Measurements from ENCODE around the gene TADA2A.
"Not testable (repeated sequence)": the region's sequence is repeated elsewhere in the genome, so short reads cannot be mapped to it uniquely, and the experiment has no call there.

TADA2A gene

DNA sequence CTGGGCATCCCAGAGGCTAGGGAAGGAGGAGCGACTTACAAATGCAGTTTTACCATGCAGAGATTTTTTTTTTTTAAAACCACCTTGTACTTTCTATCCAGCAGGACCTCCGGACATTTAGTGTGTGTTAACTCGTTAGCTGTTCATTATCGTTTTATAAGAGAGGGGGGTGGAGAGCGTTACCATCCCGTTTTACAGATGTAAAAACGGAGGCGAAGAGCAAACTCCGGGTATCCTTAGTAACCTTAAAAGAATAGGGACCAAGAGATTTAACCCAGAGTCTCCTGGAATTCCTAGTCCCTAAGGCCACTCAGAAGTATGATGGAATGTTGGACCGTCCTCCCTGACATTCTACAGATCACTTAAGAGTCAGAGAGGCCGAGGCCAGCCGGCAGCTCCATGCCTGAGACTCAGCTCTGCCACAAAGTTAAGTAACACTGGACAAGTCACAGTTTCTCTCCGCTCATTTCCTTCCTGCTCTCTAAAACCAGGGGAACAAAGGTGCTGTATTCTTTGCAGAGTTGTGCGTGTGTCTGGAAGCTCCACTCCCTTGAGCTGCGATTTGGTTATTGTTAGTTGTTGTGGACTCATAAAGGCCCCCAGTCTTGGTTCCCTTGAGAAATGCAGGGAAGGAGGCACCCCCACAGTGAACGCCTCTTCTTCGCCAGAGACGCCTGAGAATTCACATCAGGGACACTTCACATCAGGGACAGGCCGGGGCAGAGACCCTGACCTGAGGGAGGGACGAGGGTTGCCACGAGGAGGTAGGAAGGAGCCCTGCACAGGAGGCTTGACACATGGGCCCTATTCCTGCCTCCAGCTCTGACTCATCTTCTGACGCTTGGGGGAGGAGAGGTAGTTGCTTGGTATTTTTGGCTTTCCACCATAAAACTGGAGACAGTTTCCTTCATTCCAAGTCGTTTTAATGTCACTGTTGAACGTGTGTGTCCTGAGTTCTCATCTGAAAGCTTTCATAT is 84.2 kb downstream of the TADA2A start:
- Mint-ChIP-seq H3K4me3 (peak overlapping the region; percentile 93), H3K36me3 (no peaks in the 10 kb centered on the region), H3K4me1 (peaks cover 49% of the 10 kb centered on the region), H3K9me3 (no peaks in the 10 kb centered on the region), H3K27me3 (no peaks in the 10 kb centered on the region), H3K27ac (peak overlapping the region; percentile 97)

DNA sequence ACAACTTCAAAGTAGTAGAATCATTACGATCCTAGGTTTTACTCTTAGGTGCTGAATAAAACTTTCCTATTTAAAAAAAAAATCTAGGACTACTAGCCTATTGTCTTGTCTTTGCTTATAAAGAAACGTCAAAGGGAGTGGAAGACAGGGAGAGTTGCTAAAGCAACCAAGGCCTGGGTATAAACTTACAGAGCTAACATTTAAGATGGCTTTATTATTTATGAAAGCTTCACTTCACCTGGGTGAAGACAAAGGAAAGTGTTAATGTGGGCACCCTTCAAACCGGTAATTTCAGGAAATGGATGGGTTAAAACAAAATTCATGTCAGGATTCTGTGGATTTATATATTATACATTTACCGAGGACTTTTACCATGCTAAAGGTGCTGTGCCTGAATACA is 85.5 kb downstream of the TADA2A start:
- Mint-ChIP-seq H3K4me1 (peaks cover 49% of the 10 kb centered on the region), H3K36me3 (no peaks in the 10 kb centered on the region), H3K4me3 (no peak overlapping the region), H3K27me3 (no peaks in the 10 kb centered on the region), H3K9me3 (no peaks in the 10 kb centered on the region), H3K27ac (no peak overlapping the region)

DNA sequence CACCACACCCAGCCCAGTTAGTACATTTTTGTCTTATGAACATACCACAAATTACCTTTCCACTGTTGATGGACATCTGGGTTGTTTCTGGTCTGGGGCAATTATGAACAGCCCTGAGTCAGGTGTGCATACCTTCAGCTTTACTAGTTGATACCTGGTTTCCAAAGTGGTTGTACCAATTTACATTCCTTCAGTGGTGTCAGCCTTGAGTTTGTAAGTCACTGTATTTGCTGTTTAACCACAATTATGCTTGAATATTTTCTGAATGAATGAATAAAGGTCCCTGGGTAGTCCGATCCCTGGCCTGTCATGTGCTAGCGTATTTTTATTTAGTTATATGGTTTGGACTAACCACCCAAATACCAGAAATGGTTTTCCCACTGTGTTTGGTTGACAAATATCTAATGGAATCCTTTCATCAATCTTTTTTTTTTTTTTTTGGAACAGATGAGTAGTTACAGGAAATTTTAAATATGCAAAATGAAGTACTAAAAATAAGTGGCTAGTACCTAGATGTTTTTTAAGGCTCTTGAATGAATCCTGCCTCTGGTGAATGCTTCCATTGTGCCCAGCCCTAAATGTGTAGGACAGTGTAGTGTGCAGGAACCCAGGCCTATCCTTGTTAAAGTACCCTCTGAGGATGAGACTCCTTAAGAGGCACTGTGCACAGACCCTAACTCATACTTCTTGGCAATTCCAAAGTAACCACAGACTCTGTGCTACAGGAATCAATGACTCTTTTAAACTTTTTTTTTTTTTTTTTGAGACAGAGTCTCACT is 86.8 kb downstream of the TADA2A start:
- no peaks in the 10 kb centered on the region for H3K36me3 Mint-ChIP-seq
- peaks cover 43% of the 10 kb centered on the region for H3K4me1 Mint-ChIP-seq
- no peaks in the 10 kb centered on the region for H3K27me3 Mint-ChIP-seq
- H3K4me3 Mint-ChIP-seq, result peak overlapping the region; percentile 1
- no peak overlapping the region for H3K27ac Mint-ChIP-seq
- no peaks in the 10 kb centered on the region for H3K9me3 Mint-ChIP-seq

DNA sequence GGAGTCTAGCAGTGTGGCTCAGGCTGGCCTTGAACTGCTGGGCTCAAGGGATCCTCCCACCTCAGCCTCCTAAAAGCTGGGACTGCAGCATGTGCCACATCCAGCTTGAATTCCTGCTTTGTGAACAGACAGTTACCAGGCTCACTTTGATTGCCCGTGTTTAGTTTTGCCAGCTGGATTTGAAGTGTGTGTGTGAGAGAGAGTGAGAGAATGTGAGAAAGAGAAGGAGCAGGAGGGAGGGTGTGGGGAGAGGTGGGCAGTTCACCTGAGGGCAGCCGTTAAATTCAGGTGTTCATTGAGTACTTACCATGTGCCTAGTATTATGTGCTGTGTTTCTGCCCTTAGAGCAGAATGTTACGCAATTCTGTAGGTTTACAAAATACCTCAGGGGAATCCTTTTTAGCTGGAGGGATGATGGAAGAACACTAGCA is 87.7 kb downstream of the TADA2A start:
- Mint-ChIP-seq H3K27me3 (no peaks in the 10 kb centered on the region), H3K27ac (no peak overlapping the region), H3K9me3 (no peaks in the 10 kb centered on the region), H3K4me1 (peaks cover 40% of the 10 kb centered on the region), H3K36me3 (no peaks in the 10 kb centered on the region), H3K4me3 (no peak overlapping the region)

DNA sequence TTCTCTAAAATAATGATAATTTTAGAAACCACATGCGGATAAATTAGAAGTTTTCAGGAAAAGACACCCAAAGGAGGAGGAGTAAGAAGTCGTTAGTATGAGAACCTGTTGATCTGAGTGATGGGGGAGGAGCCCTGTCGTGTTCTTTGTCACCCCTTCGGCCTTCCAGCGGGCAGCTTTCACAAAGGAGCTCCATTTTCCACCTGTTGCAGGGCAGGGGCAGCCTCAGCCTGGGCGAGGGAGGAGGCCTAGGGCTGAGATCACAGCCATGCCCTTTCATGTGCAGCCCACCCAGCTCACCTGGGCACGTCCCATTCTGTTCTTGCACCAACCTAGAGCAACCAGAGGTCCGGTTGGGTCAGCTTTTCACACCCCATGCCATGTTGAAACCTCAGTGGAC is 88.3 kb downstream of the TADA2A start:
- H3K27ac Mint-ChIP-seq, result no peak overlapping the region
- H3K4me3 Mint-ChIP-seq, result no peak overlapping the region
- no peaks in the 10 kb centered on the region for H3K27me3 Mint-ChIP-seq
- H3K36me3 Mint-ChIP-seq, result no peaks in the 10 kb centered on the region
- no peaks in the 10 kb centered on the region for H3K9me3 Mint-ChIP-seq
- peaks cover 40% of the 10 kb centered on the region for H3K4me1 Mint-ChIP-seq

DNA sequence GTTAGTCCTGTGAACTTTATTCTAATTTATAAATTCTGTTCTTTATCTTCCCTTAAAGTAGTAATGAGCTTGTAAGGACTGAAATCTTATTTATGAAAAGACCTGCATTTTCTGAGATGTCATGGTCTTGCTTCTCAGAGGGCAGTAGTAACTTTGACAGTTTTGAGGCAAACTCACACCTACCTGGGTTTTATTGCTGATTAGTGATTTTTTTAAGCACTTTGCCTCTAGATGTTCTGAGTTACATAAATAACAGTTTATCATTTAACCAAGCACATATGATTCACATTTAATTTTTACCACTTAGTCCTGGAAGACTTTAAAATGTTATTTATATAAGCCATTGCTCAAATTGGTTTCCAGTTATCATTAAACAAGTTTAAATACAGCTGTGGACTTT is 93.7 kb downstream of the TADA2A start:
- Mint-ChIP-seq H3K36me3 (no peaks in the 10 kb centered on the region), H3K4me1 (no peaks in the 10 kb centered on the region), H3K4me3 (no peak overlapping the region), H3K27me3 (no peaks in the 10 kb centered on the region), H3K9me3 (no peaks in the 10 kb centered on the region), H3K27ac (no peak overlapping the region)

DNA sequence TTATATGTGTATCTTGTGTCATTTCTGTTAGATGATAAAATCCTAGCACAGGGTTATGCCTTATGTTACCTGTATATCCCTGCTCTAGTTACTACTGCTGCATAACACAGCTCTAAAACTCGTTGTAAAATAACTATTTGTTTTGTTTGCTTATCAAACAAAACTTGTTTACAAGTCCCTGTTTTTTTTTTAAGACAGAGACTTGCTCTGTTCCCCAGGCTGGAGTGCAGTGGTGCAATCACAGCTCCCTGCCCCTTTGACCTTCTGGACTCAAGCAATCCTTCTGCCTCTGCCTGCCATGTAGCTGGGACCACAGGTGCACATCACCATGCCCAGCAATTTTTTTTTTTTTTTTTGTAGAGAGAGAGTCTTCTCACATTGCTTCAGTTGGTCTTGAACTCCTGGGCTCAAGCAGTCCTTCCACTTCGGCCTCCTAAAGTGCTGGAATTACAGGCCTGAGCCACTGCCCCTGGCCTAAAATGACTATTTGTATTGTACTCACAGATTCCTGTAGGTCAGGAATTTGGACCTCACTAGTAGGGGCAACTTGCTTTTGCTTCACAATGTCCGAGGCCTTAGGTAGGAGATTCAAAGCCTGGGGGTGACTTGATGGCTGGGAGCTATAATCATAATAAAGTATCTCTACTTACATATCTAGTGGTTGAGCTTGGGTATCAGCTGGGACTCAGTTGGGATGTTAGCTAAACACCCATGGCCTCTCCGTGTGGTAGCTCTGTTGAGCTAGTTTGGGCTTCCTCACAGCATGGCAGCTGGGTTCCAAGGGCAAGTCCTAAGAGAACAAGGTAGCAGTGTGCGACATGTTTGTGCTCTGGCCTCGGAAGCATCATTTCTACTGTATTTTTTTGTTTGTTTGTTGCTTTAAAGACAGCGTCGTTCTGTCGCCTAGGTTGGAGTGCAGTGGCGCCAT is 95.6 kb downstream of the TADA2A start:
- H3K36me3 Mint-ChIP-seq, result no peaks in the 10 kb centered on the region
- no peak overlapping the region for H3K27ac Mint-ChIP-seq
- no peak overlapping the region for H3K4me3 Mint-ChIP-seq
- no peaks in the 10 kb centered on the region for H3K9me3 Mint-ChIP-seq
- H3K27me3 Mint-ChIP-seq, result no peaks in the 10 kb centered on the region
- peaks cover 8% of the 10 kb centered on the region for H3K4me1 Mint-ChIP-seq

DNA sequence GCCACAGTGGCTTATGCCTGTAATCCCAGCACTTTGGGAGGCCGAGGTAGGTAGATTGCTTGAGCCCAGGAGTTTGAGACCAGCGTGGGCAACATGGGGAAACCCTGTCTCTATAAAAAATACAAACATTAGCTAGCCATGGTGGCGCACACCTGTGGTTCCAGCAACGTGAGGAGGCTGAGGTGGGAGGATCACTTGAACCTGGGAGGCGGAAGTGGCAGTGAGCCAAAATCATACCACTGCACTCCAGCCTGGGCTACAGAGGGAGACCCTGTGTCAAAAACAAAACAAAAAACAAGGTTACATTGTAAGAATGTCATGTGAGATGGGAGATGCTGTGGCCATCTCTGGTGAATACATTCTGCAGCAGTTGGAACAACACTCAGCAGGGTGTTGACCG is 96.5 kb downstream of the TADA2A start:
- no peak overlapping the region for H3K27ac Mint-ChIP-seq
- no peaks in the 10 kb centered on the region for H3K27me3 Mint-ChIP-seq
- H3K36me3 Mint-ChIP-seq, result no peaks in the 10 kb centered on the region
- H3K9me3 Mint-ChIP-seq, result no peaks in the 10 kb centered on the region
- peaks cover 8% of the 10 kb centered on the region for H3K4me1 Mint-ChIP-seq
- no peak overlapping the region for H3K4me3 Mint-ChIP-seq

DNA sequence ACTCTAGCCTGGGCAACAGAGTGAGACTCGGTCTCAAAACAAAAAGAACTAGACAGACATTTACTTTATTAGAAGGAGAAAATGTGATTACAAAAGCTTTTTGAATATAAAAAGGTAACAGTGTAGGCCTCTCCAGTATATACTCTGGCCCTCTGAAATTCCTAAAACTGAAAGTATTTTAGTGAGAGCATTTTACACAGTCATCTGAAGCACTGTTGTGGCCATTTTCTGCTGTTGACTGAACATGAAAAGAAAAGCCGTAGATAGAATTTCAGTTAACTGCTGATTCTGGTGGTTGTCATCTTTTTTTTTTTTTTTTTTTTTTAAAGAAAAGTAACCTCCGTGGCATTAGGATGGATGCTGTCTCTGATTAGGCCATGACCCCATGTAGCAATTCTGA is 98.6 kb downstream of the TADA2A start:
- Mint-ChIP-seq H3K27ac (no peak overlapping the region), H3K27me3 (no peaks in the 10 kb centered on the region), H3K4me3 (no peak overlapping the region), H3K36me3 (no peaks in the 10 kb centered on the region), H3K9me3 (no peaks in the 10 kb centered on the region), H3K4me1 (peaks cover 15% of the 10 kb centered on the region)

DNA sequence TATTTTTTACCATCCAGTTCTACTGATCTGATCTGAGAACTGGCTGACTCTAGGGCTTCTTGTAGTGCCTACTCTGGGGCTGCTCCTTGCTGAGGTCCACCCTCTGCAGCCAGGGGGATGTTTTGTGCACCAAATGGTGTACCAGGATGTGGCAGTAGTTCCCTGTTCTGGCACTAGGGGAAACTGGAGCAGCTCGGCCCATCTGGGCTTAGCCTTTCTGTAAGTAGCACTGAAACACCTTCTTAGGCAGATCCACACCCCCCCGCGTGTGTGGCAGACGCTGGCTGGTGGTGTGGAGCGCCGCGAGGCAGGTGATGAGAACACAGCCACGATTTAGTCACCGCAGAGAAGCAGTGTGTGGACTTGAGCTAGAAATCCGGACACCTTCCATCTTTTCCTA is 100.0 kb downstream of the TADA2A start:
- Mint-ChIP-seq H3K27me3 (no peaks in the 10 kb centered on the region), H3K9me3 (no peaks in the 10 kb centered on the region), H3K4me3 (no peak overlapping the region), H3K27ac (no peak overlapping the region), H3K4me1 (peaks cover 21% of the 10 kb centered on the region), H3K36me3 (no peaks in the 10 kb centered on the region)

DNA sequence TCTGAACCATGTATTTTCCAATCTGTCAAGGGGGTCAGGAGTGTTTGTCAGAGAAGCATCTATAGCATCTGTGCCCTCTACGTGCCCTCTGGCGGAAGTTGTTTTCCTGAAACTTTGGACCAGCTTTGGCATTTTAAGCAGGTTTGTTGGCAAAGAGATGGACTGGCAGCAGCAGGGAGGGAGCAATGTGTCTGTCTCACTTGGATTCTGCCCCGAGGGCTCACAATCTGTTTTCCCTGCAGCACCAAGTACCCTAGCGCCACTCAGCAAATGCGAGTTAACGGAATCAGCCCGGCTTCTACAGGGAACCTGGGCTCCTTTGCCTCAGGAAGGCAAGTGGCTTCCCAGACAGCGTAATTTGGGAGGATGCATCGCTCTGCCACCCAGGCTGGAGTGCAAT is 100.4 kb downstream of the TADA2A start:
- Mint-ChIP-seq H3K27ac (no peak overlapping the region), H3K36me3 (no peaks in the 10 kb centered on the region), H3K4me3 (no peak overlapping the region), H3K27me3 (no peaks in the 10 kb centered on the region), H3K4me1 (peaks cover 21% of the 10 kb centered on the region), H3K9me3 (no peaks in the 10 kb centered on the region)

DNA sequence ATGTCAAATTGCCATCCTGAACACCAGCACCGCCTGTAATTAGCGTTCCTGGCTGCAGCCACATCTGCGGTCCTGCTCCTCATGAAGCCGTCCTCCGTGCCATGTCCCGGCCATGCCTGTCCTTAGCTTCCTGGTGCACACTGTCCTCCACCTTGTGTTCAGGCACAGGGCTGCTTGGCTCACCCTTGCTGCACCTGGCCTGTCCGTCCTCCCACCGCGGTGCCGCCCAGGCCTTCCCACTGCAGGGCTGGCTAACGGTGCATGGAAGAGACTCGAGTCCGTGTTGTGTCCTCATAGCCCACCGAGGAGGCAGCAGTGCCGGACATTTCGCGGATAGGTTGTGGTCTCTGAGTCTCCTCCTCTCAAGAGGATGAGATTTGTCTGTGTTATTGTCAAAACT is 103.4 kb downstream of the TADA2A start:
- no peak overlapping the region for H3K27ac Mint-ChIP-seq
- H3K4me1 Mint-ChIP-seq, result peaks cover 24% of the 10 kb centered on the region
- H3K36me3 Mint-ChIP-seq, result peaks cover 1% of the 10 kb centered on the region
- H3K27me3 Mint-ChIP-seq, result no peaks in the 10 kb centered on the region
- no peak overlapping the region for H3K4me3 Mint-ChIP-seq
- no peaks in the 10 kb centered on the region for H3K9me3 Mint-ChIP-seq

DNA sequence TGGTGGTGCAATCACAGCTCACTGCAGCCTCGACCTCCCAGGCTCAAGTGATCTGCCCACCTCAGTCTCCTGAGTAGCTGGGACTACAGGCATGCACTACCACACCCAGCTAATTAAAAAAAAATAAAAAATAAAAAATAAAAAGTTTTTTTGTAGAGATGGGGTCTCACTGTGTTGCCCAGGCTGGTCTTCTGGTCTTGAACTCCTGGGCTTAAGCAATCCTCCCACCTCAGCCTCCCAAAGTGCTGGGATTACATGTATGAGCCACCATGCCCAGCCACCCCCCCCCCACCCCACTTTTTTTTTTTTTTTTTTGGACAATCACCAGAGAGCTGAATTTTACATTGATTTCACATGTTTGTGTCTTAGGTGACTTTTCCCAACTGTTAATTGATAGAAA is 105.0 kb downstream of the TADA2A start:
- H3K4me1 Mint-ChIP-seq, result peaks cover 19% of the 10 kb centered on the region
- not testable (repeated sequence) for H3K9me3 Mint-ChIP-seq, H3K36me3 Mint-ChIP-seq, H3K27me3 Mint-ChIP-seq, H3K4me3 Mint-ChIP-seq, H3K27ac Mint-ChIP-seq

DNA sequence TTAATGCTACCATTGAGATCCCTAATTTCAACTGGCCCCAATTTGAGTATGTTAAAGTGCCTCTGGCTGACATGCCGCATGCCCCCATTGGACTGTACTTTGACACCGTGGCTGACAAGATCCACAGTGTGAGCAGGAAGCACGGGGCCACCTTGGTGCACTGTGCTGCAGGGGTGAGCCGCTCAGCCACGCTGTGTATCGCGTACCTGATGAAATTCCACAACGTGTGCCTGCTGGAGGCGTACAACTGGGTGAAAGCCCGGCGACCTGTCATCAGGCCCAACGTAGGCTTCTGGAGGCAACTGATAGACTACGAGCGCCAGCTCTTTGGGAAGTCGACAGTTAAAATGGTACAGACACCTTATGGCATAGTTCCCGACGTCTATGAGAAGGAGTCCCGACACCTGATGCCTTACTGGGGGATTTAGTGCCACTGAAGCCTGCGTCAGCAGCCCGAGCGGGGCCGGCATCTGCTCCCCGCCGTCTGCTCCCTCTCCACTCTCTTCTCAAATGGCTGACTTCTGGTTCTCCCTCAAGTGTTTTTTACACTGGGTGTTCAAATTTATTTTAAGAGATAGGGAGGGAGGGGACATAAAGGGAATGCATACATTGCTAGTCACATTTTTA is 105.9 kb downstream of the TADA2A start:
- no peak overlapping the region for H3K4me3 Mint-ChIP-seq
- H3K4me1 Mint-ChIP-seq, result peaks cover 16% of the 10 kb centered on the region
- H3K36me3 Mint-ChIP-seq, result peaks cover 4% of the 10 kb centered on the region
- no peaks in the 10 kb centered on the region for H3K9me3 Mint-ChIP-seq
- no peak overlapping the region for H3K27ac Mint-ChIP-seq
- no peaks in the 10 kb centered on the region for H3K27me3 Mint-ChIP-seq

DNA sequence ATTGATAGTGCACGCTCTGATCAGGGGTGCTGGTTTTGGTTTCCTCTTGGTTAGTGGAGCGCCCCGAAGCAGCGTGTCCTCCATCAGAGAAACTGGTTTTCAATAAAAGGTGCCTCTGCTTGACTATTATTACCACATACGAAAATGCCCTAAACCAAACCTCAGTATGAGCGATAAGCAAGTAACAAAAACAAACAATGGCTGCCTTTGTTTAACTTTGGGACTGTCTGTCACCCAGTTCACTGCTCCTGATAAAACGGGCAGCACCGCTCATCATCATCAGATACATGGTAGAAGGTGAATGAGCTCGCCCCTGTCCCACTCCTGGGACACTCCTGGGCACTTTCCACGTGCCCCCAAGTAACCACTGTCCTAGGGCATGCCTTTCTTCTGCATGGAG is 107.0 kb downstream of the TADA2A start:
- Mint-ChIP-seq H3K27ac (no peak overlapping the region), H3K27me3 (no peaks in the 10 kb centered on the region), H3K9me3 (no peaks in the 10 kb centered on the region), H3K4me1 (peaks cover 16% of the 10 kb centered on the region), H3K36me3 (peaks cover 4% of the 10 kb centered on the region), H3K4me3 (no peak overlapping the region)
